Kidney glomerular epithelial cell (primary cell): ENCODE results near the gene RPL27A.
"Not testable (repeated sequence)": the region's sequence is repeated elsewhere in the genome, so short reads cannot be mapped to it uniquely, and the experiment has no call there.

ENCODE experiments used
- DNase-seq: peaks from one replicate; lab custom pipeline; 2025; lab: John Stamatoyannopoulos, UW

RPL27A gene

DNA sequence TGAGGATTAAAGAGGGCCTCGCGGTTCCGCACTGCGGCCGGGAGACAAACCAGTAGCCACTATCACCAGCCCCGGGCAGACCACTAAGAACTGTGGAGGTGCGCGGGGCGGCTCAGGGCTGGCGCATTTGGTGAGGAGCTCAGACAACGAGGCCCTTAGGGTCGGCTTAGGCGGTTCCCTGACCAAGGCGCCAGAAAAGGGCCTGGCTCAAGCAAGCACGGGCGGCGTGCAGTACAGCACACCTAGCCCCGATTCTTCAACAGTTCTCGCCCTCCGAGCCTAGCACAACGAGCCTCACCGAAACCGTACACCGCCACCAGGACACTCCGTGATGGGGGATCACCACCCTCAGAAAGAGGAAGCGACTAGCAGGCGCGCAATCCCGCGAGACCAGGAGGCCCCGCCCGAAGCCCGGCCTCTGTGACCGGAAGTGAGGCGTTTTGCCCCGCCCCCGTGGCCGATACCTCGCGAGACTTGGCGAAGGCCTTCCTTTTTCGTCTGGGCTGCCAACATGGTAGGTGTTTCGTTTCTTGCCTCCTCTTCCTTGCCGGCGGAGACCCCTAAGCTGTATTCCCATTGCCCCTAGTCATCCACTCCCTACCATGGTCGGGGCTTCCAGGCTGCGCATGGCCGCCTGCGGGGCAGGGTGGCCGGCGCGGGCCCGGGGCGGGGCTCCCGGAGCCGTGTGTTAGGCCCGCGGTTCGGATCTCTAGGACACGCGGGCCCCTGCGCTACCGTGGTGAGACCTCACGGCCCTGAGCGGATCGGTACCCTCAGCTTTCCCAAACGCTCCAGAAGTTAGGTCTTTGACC lies at the start of gene RPL27A, which contains the start of gene TRIM66:
TSS of gene RPL27A (plus strand) at position 490 of the 812 bp plus-strand sequence. CDS start at position 512, 22 bp downstream.
TSS of gene TRIM66 (minus strand) at position 363 of the 812 bp plus-strand sequence. CDS start 10,391 bp downstream, outside the sequence.
- peak; percentile 87 for DNase-seq

DNA sequence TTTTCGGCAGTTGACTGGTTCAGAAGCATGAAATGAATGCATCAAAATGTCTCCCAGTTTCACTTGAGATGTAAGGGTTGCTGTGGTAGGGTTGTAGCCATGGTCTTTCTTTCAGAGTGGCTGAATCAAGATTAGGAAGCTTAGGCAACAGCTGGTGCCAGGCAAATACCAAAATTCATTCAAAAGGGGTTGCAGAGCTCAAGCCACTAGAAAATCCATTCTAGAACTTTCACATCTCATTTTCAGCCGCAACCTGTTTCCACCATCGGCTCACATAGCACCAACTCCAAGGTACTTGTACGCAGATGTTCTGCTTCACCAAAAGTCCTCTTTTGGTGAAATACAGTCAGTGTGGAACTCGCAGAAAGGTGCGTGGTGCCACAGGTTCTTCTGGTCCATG lies 48.1 kb upstream of the RPL27A start:
- DNase-seq, result no peak

DNA sequence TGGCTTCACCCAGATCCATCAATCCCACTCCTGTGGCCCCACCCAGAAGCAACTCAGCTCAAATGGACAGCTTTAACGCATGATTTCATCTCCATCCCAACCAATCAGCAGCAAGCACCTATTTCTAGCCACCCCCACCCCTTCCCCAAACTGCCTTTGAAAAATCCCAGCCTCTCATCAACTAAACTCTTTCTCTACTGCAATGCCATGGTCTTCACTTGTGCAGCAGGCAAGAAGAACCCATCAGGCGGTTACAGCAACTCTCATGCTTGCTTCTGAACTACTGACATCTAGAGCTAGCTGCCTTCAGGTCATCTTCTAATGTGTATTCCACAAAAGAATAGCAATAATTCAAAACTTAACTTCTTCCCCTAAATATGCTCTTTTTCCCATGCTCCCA lies 46.5 kb upstream of the RPL27A start:
- no peak for DNase-seq

DNA sequence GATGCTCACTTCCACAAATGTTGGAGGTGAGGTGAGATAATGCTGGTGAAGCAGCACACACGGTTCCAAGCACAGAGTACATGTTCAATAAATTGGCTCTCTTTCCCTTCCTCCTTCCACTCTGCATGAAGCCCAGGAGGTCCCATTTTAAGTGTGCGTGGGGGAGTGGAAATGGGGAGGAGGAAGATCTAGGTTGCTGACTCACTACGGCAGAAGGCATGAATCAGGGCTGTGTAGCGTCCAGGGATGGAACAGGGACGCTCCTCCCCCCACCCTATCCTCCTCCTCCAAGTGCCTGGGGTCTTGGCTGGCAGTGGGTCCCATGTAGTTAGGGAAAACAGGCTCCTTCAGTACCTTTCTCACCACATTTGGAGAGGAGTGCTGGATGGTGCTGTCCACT lies 44.3 kb upstream of the RPL27A start:
- no peak for DNase-seq

DNA sequence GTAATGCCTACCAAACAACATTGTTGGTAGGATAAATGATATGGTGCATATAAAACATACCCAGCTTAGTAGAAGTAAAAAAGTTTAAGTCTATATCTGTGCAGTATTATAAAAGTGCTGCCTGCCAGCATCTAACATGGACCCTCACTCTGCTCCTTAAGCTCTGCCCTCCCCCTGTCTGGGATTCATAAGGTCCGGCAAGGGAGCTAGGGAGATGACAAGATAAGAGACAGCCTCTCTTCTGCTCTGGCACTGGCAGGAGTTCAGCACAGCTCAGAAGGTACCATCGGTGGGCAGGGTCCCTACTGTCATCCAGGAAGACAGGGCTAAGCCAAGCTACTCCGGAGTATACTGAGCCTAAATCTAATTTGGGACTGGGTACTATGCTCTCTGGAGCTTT lies 42.9 kb upstream of the RPL27A start:
- DNase-seq, result no peak

DNA sequence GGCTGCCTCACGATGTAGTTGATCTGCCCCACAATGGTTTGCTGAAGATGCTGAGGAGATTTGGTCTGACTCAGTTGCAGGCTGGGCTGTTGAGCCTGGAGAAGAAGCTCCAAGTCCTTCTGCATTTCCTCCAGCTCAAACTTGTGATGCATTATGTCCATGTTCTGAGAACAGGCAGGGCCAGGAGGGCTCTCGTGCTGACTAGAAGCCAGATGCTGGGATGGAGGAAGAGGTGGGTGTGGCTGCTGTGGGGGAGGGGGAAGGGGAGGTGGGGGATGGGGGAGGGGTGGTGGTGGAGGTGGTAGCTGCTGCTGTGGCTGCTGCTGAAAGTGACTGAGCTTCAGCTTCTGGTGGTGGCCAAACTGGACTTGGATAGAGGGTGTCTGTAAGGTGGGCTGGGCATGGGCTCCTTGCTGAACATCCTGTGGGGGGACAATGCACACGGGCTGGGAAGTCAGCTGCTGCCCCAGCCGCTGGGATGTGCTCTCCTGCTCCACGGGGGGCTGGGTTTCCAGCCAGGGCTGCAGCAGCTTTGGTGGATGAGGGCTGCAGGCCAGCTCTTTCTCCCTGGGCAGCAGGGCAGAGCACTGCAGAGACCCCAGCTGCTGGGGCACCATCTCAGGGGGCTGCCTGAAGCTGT lies 42.2 kb upstream of the RPL27A start:
- DNase-seq, result no peak

DNA sequence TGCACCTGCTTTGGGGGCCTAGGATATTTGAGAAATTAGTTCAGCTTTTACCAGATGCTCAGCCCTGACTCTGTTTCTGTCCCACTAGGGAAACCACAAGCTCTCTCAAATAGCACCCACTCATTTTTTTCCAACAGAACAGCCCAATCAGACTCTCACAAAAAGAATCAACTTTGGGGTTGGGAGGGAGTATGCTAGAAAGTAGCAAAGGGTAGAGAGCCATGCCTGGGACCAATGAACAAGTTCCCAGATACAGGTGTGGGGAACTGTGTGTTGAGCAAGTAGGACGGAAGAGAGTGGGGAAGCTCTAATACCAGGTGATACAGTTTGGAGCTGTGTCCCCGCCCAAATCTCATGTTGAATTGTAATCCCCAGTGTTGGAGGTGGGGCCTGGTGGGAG lies 41.3 kb upstream of the RPL27A start:
- DNase-seq, result no peak

DNA sequence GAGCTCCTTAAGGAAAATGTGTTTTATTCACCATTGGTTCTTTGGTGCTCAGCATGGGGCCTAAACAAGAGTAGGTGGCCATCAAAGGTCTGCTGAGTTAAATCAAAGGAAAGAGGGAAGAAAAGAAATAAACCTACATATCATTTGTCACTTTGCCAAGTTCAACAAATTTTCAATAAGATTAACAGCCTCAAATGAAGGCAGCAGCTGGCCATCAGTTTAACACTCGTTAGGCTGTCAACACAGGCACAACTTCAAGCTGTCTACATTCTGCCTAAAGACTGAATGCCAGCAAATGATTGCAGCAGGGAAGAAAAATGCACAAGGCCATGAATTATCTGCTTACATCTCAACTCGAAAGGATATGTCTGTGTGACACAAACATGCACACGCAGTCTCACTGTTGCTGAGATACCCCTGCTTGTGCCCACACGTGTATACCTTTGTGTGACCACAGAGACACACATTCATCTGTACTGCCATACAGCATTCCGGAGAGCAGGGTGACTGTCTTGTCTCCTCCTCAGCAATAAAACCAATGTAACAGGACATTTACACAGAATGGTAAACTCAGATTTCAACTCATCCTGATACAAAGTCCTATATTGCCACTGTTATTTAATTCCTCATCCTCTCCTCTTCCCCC lies 40.3 kb upstream of the RPL27A start:
- DNase-seq, result no peak

DNA sequence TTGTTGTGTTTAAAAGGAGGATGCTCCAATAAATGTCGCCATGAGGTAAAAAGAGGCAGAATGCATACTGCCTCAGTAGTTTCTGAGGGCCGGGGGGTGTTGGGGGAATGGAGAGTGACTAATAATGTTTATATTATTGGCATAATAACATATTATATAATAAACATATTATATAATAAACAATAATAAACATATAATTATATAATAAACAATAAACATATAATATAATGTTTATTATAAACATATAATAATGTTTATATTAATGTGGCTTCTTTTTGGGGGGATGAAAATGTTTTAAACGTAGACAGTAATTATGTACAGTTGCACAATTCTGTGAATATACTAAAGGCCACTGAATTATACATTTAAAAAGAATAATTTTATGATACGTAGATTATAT lies 35.7 kb upstream of the RPL27A start:
- no peak for DNase-seq

DNA sequence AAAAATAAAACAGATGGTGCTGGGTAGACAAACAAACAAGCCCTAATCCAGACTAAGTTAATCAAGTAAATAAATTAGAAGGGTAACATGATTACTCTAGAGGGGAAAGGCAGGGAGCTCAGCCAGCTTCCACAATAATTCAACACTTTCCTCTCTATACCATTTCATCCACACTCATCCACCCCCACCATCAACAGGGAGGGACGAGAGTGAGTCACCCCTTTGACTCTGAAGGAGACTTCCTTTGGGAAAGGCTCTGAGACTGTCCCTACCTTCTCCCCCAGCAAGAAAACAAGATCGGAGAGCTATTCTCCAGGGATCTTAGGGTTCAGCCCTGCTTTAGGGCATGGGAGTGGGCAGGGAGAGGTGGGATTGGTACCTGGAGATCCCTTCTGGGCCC lies 33.2 kb upstream of the RPL27A start:
- DNase-seq, result no peak

DNA sequence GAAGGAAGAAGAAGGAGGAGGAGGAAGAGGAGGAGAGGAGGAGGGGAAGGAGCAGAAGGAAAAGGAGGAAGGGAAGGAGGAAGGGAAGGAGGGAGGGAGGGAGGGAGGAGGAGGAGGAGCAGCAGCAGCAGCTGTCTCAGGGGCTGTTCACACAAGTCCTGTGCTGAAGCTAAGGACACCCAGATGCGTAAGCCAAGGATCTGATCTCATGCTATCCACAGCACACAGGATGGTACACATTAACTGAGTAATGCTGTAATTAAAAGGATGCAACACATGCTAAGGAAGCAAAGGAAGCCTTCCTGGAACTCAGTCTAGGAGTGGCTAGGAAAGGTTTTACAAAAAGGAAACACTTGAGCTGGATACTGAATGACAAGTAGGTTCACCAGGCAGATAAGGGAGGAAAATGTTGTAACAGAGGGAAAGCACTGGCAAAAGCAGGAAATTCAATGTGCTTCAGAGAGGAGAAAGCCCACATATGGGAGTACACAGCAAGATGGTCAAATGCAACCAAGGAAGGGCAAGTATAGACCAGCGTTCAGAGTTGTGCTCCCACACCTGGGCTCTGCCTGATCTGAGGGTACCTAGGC lies 32.1 kb upstream of the RPL27A start:
- DNase-seq, result no peak

DNA sequence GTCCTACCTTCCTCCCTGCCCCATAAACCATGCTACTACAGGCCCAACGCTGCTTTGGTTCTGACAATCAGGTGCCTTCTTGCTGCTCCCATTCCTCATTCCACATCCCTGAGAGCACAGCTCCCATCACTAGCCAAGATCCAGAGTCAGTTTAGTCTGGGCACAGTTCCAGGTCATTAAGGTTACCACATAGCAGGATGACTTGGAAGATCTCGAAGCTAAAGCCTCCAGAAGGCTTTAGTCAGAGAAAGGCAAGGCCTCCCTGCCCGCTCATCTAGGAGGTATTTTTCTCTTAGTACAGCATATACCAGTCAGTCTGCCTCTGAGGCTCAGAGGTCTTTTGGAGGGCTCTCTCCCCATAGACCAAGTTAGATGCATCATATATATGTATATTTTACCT lies 30.5 kb upstream of the RPL27A start:
- DNase-seq, result peak; percentile 61

DNA sequence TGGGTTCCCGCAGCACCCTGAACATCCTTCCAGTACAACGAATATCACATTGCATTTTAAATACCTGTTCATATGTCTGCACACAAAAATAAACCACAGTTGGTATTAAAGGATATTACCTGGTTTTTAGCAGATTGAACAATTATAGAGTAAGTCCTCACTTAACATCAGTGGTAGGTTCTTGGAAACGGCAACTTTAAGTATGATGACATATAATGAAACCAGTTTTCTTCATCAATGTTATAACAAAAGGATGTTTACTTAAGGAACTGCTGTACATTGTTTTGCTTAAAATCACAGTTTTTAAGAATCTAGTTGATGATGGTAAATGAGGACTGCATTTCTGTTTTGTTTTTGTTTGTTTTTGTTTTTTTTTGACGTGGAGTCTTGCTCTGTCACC lies 28.1 kb upstream of the RPL27A start:
- no peak for DNase-seq

DNA sequence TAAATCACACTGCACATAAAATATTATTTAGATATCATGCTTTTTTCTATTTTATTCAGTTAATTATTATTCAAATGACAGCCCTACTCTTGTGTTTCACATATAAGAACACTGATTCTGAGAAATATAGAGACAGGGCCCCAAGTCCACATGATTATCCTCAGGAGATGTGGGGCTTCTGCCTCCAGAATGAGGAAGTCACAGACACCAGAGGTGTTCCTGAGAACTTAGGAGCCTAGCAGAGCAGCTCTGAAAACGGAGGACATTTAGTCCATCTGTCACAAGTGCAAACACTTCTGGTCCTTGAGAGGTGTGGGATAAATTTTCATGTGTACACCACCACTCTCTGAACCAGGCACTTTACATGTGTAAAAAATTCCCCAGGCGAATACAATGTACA lies 26.3 kb upstream of the RPL27A start:
- no peak for DNase-seq

DNA sequence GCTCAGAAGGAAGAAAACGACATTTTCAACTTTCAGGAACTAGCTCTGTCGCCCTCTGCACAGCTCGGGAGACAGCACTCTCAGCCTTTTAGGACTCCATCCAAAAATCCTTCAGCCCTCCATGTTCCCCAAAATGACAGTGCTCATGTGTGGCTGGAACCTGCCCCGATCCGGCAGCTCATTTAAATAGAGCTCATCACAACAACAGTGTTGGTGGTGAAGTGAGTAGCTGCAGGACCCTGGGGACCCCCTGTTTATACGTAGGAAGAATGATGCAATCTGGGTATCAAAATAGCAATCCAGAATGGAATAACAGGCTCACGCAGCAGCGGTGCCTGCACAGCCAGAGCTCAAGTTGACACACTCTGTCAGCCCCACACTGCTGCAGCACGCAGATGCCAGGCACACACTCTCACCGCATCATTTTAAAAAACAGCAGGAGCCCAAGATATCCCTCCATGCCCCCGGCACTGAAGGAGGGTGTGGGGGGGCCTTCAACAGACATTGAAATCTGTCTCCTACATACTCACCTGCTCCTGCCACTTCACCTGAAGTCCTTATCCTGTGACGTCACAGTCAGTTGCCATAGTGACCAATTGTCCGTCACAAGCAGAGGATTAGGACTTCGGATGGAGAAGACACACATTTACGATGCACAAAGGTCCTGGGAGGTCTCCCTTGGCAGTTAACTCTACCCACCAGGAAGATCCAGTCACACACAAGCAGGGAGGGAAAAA lies 24.1 kb upstream of the RPL27A start:
- no peak for DNase-seq

DNA sequence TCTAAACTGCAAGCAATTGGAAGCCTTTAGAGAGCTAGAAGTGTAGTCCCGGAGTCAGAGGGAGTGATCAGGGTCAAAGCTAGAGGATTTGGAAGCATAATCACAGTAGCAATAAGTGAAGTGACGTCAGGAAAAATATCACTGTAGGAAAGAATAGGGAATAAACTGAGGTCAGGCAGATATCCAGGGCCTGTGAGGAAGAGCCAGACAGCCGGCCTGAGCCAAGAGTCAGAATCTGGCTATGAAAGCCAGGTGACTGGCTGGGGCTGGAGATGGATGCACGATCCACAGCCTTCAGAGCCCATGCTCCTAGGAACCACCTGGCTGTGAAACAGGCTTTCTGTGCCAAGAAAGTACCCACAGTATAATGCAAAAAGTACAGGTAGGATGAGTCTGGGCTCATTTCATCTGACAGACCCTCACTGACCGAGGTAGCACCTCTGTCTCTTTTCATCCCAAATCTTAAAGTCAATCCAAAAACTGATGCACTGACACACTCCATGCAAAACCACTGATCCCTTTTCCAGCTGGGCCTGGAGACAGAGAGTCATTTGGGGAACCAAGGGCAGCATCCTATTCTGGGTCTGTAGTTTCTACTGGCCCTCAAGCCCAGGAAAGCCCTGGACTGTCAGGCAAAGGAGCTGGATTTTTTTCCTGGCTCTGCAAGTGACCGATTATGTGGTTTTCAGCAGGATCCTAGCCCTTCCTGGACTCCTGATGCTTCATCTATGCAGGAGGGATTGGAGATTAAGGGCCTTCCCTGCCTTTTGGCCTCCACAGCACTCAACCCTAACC lies 21.4 kb upstream of the RPL27A start:
- no peak for DNase-seq

DNA sequence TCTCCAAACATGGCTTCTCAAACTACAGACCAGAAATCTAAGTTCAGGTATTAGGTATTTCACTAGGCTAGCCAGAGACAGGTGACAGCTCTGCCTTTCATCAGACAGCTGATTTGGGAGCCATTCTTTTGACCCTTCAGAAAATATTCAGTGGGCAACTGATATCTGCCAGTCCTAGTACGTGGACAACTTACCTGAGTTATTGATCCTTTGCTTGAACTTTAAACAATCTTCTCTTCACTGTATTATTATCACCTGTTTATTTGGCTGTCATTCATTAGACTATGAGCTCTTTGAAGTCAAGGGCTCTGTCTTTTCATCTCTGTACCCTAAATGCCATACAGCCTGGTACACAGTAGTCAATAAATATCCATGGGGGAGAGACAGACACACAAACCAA lies 17.4 kb upstream of the RPL27A start:
- no peak for DNase-seq

DNA sequence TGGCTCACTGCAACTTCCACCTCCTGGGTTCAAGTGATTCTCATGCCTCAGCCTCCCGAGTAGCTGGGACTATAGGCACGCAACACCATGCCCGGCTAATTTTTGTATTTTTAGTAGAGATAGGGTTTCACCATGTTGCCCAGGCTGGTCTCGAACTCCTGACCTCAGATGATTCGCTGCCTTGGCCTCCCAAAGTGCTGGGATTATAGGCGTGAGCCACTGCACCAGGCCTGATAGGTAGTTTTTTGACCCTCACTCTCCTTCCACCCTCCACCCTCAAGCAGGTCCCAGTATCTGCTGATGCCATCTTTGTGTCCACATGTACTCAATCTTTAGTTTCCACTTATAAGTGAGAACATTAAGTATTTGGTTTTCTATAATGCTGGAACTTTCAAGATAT lies 12.5 kb upstream of the RPL27A start:
- DNase-seq, result not testable (repeated sequence)

DNA sequence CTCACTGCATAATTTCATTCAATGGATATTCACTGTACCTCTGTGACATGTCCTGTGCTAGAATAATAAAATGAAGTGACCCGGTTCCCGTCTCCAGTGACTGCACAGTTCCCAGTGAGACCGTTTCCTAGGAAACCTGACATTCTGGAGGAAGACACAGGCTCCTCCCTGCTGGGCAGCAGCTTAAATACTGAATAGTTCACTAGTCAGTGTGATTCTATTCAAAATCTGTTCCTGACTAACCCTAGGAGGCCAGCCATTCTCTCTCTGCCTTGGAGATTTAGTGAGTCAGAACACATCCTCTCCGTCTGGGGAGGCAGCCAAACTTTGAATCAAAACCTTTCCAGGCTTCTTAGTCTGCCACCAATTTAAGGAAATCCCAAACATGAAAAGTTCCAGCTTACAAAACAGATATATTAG lies 11.4 kb upstream of the RPL27A start:
- peak; percentile 80 for DNase-seq

DNA sequence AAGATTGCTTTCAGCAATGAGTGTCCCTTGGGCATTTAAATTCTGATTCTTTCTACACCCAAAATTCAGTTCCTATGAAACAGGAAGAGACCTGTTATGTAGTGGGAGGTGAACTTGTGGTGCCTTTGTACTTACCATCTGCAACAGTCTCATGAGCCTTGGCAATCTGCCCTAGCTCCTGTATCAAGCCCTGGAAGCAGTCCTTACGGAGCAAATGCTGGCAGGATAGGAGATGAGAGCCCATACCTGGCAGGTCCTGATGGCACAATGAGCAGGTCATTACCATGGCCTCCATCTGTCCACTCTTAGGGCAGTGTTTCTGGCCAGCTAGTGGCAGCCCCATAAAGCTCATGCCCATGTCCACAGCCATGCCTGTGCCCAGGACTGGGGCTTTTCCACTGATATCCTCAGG lies 10.9 kb upstream of the RPL27A start:
- peak; percentile 69 for DNase-seq

DNA sequence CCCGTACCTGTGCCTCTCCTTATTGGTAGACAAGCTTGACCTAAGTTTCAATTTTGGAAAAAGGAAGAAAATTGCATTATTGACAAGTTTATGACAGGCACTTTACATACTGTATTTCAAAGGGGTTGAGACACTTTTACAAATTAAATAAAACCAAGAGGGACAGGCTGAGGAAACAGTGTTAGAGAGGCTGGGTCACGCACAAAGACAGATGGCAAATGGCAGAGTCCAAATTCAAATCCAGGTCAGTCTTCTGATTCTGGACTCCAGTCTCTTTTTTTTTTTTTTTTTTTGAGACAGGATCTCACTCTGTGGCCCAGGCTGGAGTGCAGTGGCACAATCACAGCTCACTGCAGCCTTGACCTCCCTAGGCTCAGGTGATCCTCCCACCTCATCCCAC lies 10.2 kb upstream of the RPL27A start:
- no peak for DNase-seq
